Erythroblast (primary cell): Measurements from ENCODE around the gene PSMB11.

Experiments
- GATA1 ChIP-seq: IDR thresholded peaks from 2 replicates; pipeline ENCODE4 v1.6.1; 2011; ENCODE audit warnings: low read depth, mild to moderate bottlenecking, control low read depth, low read length, moderate library complexity
- POLR2A ChIP-seq: IDR thresholded peaks from 2 replicates; pipeline ENCODE4 v1.6.1; 2011; ENCODE audit warnings: mild to moderate bottlenecking, low read length

GRCh38 chr14:23002592-23002991 is 39.4 kb upstream of the PSMB11 start:
- TF ChIP-seq POLR2A: no peak
- no peak for TF ChIP-seq GATA1
